Body of pancreas (tissue), 4 donors: ENCODE measurements around the gene HCFC1R1. TPM values are rescaled to one million over a fixed set of nuclear protein-coding genes. Genes with fewer than 3 reads are reported as not detected.

Experiments
- ATAC-seq: fragments of 150-250 bp; one replicate; pipeline ENCODE4 v1.9.1; 2016
- DNase-seq, 4 donors: peaks; one replicate each; pipeline ENCODE4 v3.0.0-alpha.2; 2019
- H3K27ac ChIP-seq, 4 donors: fragments of 200-600 bp; sonication (generic); 1 replicate in 3 of 4; 2 replicates in 1 of 4; pipeline versions ENCODE4 v1.5.1 to v1.6.1; 2016 to 2019; ENCODE audit warnings: mild to moderate bottlenecking in 1 of 4, mixed read lengths in 1 of 4, moderate library complexity in 1 of 4
- H3K27me3 ChIP-seq, 2 donors: fragments of 200-600 bp; sonication (generic); one replicate each; pipeline ENCODE4 v1.6.0; 2016; ENCODE audit warnings: mild to moderate bottlenecking in 1 of 2
- H3K36me3 ChIP-seq, 2 donors: fragments of 200-600 bp; sonication (generic); replicated peaks in 1 of 2; 2 replicates each; pipeline ENCODE4 v1.5.1; 2016; ENCODE audit warnings: low read depth in 2 of 2; ENCODE audit not compliant: insufficient read depth in 1 of 2
- H3K4me1 ChIP-seq: fragments of 200-600 bp; sonication (generic); one replicate; pipeline ENCODE4 v1.6.0; 2016
- H3K4me3 ChIP-seq, 2 donors: fragments of 200-600 bp; sonication (generic); 1 replicate in 1 of 2; 2 replicates in 1 of 2; pipeline ENCODE4 v1.5.1; 2016 to 2019
- H3K9me3 ChIP-seq, 3 donors: fragments of 200-600 bp; sonication (generic); 1 replicate in 2 of 3; 2 replicates in 1 of 3; pipeline ENCODE4 v1.5.1; 2016
- POLR2A ChIP-seq, 3 donors: fragments of 450-650 bp; IDR thresholded peaks; one replicate each; pipeline ENCODE4 v1.6.1; 2016; ENCODE audit warnings: antibody characterized with exemption in 3 of 3, mild to moderate bottlenecking in 2 of 3
- WGBS, 2 donors: methylation state at CpG; one replicate each; pipeline ENCODE4 v1.1.5; 2017; 5-methylcytosine and 5-hydroxymethylcytosine counted together
- intact Hi-C: fragments of 100-400 bp; cut with DNase I; formaldehyde crosslinking; loops from one replicate; pipeline ENCODE4 v1.15.1; 2023
- total RNA-seq, 2 donors: library from RNA; depleted of rRNA; stranded (reverse); fragments of >200 nt; gene quantifications; one replicate each; pipeline ENCODE4 v1.1.0, GENCODE V29; 2016
- TF ChIP-seq, protein P1 (sequence below), 7 experiments: fragments of 450-650 bp in 4 of 7; fragments of 200-600 bp in 3 of 7; sonication (generic) in 3 of 7; IDR thresholded peaks; one replicate each; pipeline ENCODE4 v1.5.1; 2016 to 2019; ENCODE audit warnings: antibody characterized with exemption in 7 of 7

Gene HCFC1R1
- total RNA-seq, 2 donors from 2014 or later = 6.9 to 15.3 TPM

GRCh38 chr16:3003582-3004270, 20.0 kb downstream of the HCFC1R1 start:
- 9 to 17% methylated on average over 22 to 47 of the region's 58 CpGs for WGBS, 2 donors
- Histone ChIP-seq H3K4me3 (no peak overlapping the region), H3K27me3 (no peaks in the 10 kb centered on the region), H3K4me1 (peaks cover 41% of the 10 kb centered on the region), H3K36me3 (no peaks in the 10 kb centered on the region), H3K27ac (peak overlapping the region in 3 of 4 donors; percentile 91 to 96 (median 94)), H3K9me3 (no peaks in the 10 kb centered on the region)
- peak; percentile 98 to 99 (median 99) for DNase-seq
- ATAC-seq = peak; percentile 86
- TF ChIP-seq, protein P1, sequence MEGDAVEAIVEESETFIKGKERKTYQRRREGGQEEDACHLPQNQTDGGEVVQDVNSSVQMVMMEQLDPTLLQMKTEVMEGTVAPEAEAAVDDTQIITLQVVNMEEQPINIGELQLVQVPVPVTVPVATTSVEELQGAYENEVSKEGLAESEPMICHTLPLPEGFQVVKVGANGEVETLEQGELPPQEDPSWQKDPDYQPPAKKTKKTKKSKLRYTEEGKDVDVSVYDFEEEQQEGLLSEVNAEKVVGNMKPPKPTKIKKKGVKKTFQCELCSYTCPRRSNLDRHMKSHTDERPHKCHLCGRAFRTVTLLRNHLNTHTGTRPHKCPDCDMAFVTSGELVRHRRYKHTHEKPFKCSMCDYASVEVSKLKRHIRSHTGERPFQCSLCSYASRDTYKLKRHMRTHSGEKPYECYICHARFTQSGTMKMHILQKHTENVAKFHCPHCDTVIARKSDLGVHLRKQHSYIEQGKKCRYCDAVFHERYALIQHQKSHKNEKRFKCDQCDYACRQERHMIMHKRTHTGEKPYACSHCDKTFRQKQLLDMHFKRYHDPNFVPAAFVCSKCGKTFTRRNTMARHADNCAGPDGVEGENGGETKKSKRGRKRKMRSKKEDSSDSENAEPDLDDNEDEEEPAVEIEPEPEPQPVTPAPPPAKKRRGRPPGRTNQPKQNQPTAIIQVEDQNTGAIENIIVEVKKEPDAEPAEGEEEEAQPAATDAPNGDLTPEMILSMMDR (IDR thresholded peaks at IDR 0.05) = peak; percentile 30 to 85 (median 66)
- peak; percentile 82 to 90 (median 84) for TF ChIP-seq POLR2A (IDR thresholded peaks at IDR 0.05)
- intact Hi-C loops = no loop called here

DNA sequence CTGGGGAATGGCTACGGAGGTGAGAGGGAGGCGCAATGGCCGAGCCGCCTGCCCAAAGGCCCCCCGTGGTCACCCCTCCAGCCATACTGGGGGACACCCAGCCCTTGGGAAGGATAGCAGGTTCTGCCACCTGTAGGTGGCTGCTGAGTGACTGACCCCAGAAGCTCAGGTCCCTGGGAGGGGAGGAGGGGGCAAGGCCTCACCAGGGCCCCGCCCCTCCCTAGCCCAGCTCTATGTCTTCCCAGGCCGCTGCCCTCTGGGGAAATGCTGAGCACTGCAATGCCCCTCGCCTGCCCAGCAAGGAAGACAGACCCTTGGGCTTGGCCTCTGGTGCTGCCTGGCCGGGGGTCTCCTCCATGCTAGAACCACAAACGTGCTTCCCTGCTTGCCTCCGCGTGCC, 22.4 kb downstream of the HCFC1R1 start:
- TF ChIP-seq, protein P1 (IDR thresholded peaks at IDR 0.05) = no peak
- no peak for TF ChIP-seq POLR2A (IDR thresholded peaks at IDR 0.05)
- Histone ChIP-seq H3K4me1 (peaks cover 17% of the 10 kb centered on the region), H3K4me3 (no peak overlapping the region), H3K27me3 (no peaks in the 10 kb centered on the region), H3K27ac (no peak overlapping the region), H3K36me3 (no peaks in the 10 kb centered on the region), H3K9me3 (no peaks in the 10 kb centered on the region)
- DNase-seq = no peak
- 71 to 74% methylated on average over 6 to 10 of the region's 12 CpGs for WGBS, 2 donors
- no peak for ATAC-seq
- intact Hi-C loops = no loop called here

DNA sequence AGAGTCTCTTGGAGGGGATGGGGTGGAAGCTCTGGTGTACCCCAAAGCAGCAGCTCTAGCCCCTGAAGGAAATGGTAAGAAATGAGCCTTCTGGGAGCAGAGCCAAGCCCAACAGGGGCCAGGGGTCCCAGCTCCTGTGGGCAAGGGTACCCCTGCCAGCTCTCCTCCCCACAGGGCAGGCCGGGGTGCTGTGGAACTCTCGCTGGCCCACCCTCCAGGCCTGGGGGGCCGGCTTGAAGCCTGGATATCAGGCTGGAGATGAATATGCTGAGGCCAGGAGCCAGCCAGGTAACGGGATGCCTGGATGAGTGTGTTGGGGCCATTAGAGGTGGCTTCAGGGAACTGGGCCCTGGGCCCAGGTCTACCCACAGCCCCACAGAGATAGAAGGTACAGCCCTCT, 23.2 kb downstream of the HCFC1R1 start:
- DNase-seq (no peak), ATAC-seq (no peak)
- H3K4me1 ChIP-seq = peaks cover 9% of the 10 kb centered on the region
- no peaks in the 10 kb centered on the region for H3K27me3 ChIP-seq
- no peak for TF ChIP-seq POLR2A (IDR thresholded peaks at IDR 0.05)
- TF ChIP-seq, protein P1 (IDR thresholded peaks at IDR 0.05) = no peak
- H3K36me3 ChIP-seq = no peaks in the 10 kb centered on the region
- 89% methylated on average over 2 to 4 of the region's 4 CpGs for WGBS, 2 donors
- intact Hi-C loops = no loop called here
- H3K9me3 ChIP-seq = no peaks in the 10 kb centered on the region
- H3K27ac ChIP-seq = no peak overlapping the region
- H3K4me3 ChIP-seq = no peak overlapping the region

DNA sequence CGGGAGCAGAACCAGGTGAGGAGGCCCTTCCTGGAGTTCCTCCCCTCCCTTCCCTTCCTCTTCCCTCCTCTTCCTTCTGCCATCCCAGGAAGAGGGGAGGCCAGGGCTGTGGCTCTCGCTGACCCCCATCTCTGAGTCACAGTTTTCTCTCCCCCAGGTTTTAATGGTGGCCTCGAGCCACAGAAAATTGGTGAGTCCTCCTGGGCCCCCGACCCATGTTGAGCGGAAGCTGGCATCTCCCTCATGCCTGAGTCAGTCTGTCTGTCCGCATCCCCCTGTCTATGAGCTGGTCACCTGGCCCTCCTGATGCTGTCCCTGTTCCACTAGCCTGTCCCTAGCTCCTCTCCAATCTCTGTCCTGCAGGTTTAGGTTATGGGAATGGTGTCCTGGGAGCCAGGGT, 23.8 kb downstream of the HCFC1R1 start:
- Histone ChIP-seq H3K27ac (no peak overlapping the region), H3K9me3 (no peaks in the 10 kb centered on the region), H3K27me3 (no peaks in the 10 kb centered on the region), H3K4me3 (no peak overlapping the region), H3K4me1 (peaks cover 9% of the 10 kb centered on the region), H3K36me3 (no peaks in the 10 kb centered on the region)
- DNase-seq (no peak), ATAC-seq (no peak)
- TF ChIP-seq, protein P1 (IDR thresholded peaks at IDR 0.05) = no peak
- TF ChIP-seq POLR2A (IDR thresholded peaks at IDR 0.05) = no peak
- intact Hi-C loops = no loop called here
- WGBS, 2 donors = 84 to 90% methylated on average over 6 of the region's 6 CpGs

DNA sequence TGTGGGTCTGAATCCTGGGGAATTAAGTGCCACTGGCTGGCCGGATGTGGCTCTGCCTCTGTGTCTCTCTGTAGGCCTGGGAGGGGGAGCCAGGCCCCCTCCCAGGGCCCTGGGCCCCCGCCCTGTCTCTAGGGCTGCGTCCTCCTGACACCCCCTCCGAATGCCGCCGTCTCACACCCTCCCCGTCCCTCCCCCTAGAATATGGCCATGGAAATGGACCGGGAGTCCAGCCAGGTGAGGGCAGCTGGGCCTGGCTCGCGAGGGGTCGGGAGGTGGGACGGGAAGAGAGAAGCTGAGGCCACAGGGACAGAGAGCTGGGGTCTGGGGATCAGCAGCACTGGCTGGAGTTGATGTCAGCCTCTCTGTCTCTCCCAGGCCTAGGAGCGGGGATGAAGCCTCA, 27.4 kb downstream of the HCFC1R1 start:
- H3K4me3 ChIP-seq = no peak overlapping the region
- intact Hi-C loops = no loop called here
- H3K27me3 ChIP-seq = no peaks in the 10 kb centered on the region

More for the DNA sequence above, 27.4 kb downstream of the HCFC1R1 start:
- no peak for DNase-seq
- no peaks in the 10 kb centered on the region for H3K4me1 ChIP-seq
- no peaks in the 10 kb centered on the region for H3K36me3 ChIP-seq
- TF ChIP-seq, protein P1 (IDR thresholded peaks at IDR 0.05) = no peak
- no peak for TF ChIP-seq POLR2A (IDR thresholded peaks at IDR 0.05)
- 82 to 93% methylated on average over 3 to 13 of the region's 13 CpGs for WGBS, 2 donors
- H3K9me3 ChIP-seq = no peaks in the 10 kb centered on the region
- ATAC-seq = no peak
- no peak overlapping the region for H3K27ac ChIP-seq
